ENCODE data around the gene RAPGEF6. TPM values are rescaled to one million over a fixed set of nuclear protein-coding genes. Genes with fewer than 3 reads are reported as not detected.
"Not testable (repeated sequence)": the region's sequence is repeated elsewhere in the genome, so short reads cannot be mapped to it uniquely, and the experiment has no call there.

The RAPGEF6 gene
- total RNA-seq, 1 donor from 2014 or later, result 46.1 TPM

DNA sequence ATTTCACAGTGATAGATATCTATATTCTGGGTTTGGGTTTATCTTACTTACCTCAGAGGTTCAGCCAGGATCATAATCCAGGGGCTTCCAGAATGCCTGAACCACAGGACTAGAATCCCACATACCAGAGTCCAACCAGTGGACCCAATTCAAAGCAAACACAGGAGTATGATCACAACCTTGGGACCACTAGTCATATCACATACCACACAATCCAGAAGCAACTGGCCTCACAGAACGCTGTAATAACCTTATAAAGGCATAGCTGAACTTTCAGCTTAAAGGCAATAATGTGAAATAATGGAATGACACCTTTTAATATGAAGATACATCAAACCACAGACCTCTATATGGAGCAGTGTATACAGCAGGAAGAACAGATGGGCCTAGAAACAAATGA lies 25.3 kb downstream of the RAPGEF6 start:
- intact Hi-C loops (cut with micrococcal nuclease), result no loop called here

- intact Hi-C loops (cut with micrococcal nuclease), result no loop called here
Measured at GRCh38 chr5:131608597-131608996, 26.4 kb downstream of the RAPGEF6 start.

DNA sequence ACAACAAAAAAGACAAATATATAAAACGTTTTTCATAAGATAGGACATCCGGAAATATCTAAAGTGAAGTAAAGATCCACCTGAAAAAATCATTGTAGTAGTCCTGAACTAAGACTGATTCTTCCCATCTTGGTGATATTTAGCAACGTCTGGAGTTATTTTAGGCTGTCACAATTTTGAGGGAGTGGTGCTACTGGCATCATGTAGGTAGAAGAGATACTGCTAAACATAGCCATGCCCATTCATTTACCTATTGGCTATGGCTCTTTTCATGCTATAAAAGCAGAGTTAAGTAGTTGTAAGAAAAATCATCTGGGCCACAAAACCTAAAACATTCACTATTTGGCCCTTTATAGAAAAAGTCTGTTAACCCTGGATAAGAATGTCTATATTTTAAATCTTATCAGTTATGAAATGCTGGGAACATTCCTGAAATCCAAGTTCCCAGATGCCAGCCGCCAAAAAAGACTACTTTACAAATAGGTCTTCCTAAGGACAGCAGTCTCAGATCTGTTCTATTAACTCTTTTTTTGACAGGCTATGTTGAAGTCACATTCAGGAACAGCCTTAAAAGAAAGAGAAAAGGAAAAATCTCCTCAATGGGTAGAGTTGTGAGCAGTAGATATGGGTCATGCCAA lies 27.0 kb downstream of the RAPGEF6 start:
- intact Hi-C loops (cut with micrococcal nuclease), result no loop called here

- intact Hi-C loops (cut with micrococcal nuclease), result no loop called here
Measured at GRCh38 chr5:131607418-131607817, 27.6 kb downstream of the RAPGEF6 start.

DNA sequence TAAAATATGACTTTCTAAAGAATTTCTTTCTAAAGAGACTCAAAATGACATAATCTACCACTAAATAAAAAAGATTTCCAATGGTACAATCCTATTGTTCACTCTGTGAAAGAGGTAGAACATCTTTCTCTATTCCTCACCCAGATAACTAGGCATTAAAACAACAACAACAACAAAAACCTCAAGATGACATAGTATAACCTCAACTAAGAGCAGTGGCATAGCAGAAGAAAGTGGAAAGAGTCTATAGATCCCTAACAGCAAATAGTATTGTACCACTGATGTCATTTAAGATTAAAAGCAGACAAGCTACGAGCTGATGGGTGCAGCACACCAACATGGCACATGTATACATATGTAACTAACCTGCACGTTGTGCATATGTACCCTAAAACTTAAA lies 29.9 kb downstream of the RAPGEF6 start:
- intact Hi-C loops (cut with micrococcal nuclease), result no loop called here

- intact Hi-C loops (cut with micrococcal nuclease), result loop anchor here (1.0 to 5.0 kb wide), 6 partner anchors 40 to 425 kb away; partner anchors contain the start of genes FNIP1 and RAPGEF6
Measured at GRCh38 chr5:131595088-131596033, 39.7 kb downstream of the RAPGEF6 start.

- intact Hi-C loops (cut with micrococcal nuclease), result no loop called here
Measured at GRCh38 chr5:131593921-131594320, 41.1 kb downstream of the RAPGEF6 start.

GRCh38 chr5:131593436-131593835 lies 41.6 kb downstream of the RAPGEF6 start:
- intact Hi-C loops (cut with micrococcal nuclease), result not testable (repeated sequence)

DNA sequence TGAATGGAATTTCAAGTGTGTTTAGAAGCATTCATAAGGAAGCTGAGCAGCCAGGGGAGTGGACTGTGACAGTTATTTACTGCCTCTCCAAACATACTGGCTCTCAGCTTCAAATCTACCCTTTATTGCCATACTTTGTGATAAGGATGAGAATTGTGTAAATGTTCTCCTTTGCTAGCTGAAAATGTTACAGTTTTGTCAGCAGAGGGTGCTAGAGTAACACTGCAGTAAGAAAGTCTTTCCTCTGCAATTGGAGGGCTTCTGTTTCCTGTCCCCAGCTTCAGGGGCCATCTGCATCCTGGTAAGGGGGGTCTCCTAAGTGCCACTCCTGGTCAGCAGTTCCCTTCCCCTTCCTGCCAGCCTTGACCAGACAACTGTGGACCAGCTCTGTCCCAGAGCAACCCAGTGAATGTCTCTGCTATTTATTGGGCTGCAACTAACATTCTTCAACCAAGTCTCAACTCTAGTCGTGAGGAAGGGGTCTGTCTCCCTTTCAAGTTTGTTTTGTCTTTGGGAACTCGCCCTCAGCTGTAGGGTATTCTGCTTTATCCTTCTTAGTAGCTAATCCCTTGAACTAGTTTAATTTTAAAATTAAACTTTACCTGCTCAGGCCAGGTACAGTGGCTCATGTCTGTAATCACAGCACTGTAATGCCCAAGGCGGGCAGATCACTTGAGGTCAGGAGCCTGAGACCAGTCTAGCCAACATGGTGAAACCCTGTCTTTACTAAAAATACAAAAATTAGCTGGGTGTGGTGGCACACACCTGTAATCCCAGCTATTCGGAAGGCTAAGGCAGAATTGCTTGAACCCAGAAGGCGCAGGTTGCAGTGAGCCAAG lies 45.3 kb downstream of the RAPGEF6 start:
- intact Hi-C loops (cut with micrococcal nuclease), result loop anchor here (1.0 to 5.0 kb wide), 8 partner anchors 41 to 588 kb away; partner anchors contain the start of genes FNIP1 and RAPGEF6

DNA sequence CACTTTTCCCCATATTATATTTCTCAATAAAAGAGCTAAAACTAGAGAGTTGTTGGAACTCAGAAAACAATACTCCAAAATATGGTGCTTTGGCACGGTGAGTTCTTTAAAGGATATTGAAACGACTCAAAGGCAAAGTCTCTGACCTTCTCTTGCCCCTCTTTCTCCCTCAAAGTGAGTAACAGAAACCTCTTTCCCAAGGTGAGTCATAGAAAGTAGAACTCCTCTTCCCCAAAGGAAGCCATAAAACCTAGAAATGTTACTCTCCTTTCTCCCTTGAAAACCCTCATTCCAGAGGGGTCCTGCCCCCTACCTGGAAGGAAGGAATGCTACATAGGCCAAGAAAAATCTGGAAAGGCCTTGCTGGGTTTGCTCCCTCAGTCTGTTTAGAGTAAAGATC lies 47.5 kb downstream of the RAPGEF6 start:
- intact Hi-C loops (cut with micrococcal nuclease), result loop anchor here (5.0 kb wide), 1 partner anchor 590 kb away; no protein-coding TSS in a partner anchor

DNA sequence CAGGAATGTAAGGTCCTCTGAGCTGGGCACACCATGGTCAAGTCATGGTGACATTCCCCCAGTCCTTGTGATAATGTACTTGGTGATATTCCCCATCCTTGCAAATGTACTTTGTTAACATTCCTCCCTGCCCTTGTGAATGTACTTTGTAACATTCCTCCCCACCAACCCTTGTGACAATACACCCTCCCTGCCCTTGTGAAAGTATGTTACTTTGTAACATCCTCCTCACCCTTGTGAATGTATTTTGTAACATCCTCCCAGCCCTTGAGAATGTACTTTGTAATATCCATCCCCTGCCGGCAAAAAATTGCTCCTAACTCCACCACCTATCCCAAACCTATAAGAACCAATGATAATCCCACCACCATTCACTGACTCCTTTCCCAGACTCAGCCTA lies 53.3 kb downstream of the RAPGEF6 start:
- intact Hi-C loops (cut with micrococcal nuclease), result no loop called here

- intact Hi-C loops (cut with micrococcal nuclease), result no loop called here
Measured at GRCh38 chr5:131579917-131580671, 54.9 kb downstream of the RAPGEF6 start.

DNA sequence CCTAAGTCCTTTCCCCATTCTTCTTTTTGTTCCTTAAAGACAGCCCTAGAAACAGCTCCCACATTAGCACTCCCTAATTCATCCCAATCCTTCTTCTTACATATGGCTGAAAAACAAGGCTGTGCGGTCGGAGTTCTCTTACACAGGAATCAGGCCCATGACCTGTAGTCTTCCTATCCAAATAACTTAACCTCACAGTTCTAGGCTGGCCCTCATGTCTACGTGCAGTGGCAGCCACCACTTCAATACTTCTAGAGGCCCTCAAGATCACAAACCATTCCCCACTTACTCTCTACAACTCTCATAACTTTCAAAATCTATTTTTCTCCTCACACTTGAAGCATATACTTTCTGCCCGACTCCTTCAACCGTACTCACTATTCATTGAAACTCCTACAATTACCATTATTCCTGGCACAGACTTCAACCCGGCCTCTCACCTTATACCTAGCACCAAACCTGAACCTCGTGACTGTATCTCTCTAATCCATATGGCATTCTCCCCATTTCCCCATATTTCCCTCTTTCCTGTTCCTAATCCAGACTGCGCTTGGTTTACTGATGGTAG lies 59.3 kb downstream of the RAPGEF6 start:
- intact Hi-C loops (cut with micrococcal nuclease), result no loop called here

- intact Hi-C loops (cut with micrococcal nuclease), result no loop called here
Measured at GRCh38 chr5:131571669-131572168, 63.3 kb downstream of the RAPGEF6 start.

DNA sequence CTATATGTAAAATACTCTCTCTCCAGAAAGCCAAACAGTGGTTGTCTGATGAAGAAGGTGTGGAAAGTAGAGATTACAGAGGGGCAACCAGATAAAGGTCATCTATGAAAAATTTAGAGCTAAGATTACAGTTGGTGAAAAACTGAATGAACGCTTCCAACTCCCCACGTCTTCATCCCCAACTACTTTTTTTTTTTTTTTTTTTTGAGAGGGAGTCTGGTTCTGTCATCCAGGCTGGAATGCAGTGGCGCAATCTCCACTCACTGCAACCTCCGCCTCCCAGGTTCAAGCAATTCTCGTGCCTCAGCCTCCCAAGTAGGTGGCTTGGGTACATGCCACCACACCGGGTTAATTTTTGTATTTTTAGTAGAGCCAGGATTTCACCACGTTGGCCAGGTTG lies 64.3 kb downstream of the RAPGEF6 start:
- intact Hi-C loops (cut with micrococcal nuclease), result no loop called here

DNA sequence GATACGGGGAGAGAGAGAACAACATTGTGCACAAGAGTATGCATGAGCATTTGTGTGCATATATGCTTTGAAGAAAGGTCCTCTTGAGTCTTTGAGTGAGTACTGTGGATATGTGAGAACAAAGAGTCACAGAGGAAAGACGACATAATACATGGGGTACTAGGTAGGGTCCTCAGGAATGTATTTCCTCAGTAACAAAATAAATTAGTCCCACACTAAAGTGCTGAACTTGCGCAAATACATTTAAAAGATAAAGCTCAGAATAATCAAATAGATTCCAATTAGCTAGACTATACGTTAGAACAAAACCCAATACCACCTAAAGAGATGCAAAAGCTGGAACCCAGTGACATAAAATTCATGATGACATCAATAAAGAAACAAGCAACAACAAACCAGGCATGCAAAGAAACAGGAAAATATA lies 70.8 kb downstream of the RAPGEF6 start:
- intact Hi-C loops (cut with micrococcal nuclease), result loop anchor here (5.0 kb wide), 1 partner anchor 37 kb away; no protein-coding TSS in a partner anchor

GRCh38 chr5:131563434-131564228 lies 71.4 kb downstream of the RAPGEF6 start:
- intact Hi-C loops (cut with micrococcal nuclease), result loop anchor here (5.0 kb wide), 1 partner anchor 36 kb away; no protein-coding TSS in a partner anchor

- intact Hi-C loops (cut with micrococcal nuclease), result no loop called here
Measured at GRCh38 chr5:131550606-131551005, 84.4 kb downstream of the RAPGEF6 start.

DNA sequence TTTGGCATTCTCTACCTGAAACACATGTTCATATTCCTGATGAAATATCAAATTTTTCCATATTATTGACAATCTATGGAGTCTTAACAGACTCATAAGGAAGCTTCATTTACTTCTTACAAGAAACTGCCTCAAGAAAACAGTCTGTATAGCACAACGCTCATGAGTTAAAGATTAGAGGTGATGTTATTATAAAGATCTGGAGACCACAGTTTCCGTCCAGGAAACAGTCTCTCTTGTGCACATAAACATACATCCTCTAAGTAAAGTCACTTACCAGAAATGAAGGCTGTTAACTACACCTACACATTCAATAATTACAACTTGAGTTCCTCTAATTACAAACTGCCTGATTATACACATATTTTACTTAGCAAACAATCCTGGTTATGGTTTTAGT lies 86.9 kb downstream of the RAPGEF6 start:
- intact Hi-C loops (cut with micrococcal nuclease), result loop anchor here (1.0 to 5.0 kb wide), 10 partner anchors 12 to 472 kb away; partner anchors contain the start of genes FNIP1 and RAPGEF6

Measured in T-helper 1 cell treated with Interleukin-12 subunit alpha and Interleukin-12 subunit beta and Interleukin-4 antibody, amounts not matched to agents 30 ng/mL and 1 ng/mL, for 36 hours (primary cell).